Measurements from ENCODE around the gene SAMD13.

DNA sequence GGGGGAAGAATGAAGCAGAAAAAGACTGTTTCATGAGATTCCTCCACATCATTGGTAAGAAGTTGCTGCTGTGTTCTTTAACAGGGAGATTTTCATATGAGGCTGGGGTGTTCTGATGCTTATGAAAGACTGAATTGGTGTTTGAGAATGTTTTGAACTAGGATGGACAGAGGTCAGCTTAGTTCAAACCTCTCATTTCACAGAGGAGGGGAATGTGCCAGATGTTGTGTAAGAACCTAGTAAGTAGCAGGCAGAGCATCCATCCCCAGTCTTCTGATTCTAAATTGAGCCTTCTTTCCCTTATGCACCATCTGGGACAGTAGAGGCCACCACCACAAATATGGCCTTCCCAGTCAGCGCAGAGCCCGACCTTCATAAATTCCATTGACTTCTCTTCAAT is 43.7 kb downstream of the SAMD13 start:
- TF ChIP-seq POLR2A (IDR thresholded peaks at IDR 0.05): no peak
- TF ChIP-seq, protein P1, sequence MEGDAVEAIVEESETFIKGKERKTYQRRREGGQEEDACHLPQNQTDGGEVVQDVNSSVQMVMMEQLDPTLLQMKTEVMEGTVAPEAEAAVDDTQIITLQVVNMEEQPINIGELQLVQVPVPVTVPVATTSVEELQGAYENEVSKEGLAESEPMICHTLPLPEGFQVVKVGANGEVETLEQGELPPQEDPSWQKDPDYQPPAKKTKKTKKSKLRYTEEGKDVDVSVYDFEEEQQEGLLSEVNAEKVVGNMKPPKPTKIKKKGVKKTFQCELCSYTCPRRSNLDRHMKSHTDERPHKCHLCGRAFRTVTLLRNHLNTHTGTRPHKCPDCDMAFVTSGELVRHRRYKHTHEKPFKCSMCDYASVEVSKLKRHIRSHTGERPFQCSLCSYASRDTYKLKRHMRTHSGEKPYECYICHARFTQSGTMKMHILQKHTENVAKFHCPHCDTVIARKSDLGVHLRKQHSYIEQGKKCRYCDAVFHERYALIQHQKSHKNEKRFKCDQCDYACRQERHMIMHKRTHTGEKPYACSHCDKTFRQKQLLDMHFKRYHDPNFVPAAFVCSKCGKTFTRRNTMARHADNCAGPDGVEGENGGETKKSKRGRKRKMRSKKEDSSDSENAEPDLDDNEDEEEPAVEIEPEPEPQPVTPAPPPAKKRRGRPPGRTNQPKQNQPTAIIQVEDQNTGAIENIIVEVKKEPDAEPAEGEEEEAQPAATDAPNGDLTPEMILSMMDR (IDR thresholded peaks at IDR 0.05): no peak

Measured in right lobe of liver (tissue), 4 donors.